ENCODE data around the gene TMX2. TPM values are rescaled to one million over a fixed set of nuclear protein-coding genes. Genes with fewer than 3 reads are reported as not detected.

TMX2 gene
- total and polyA plus RNA-seq, 9 of the 15 experiments (the other 6 are each of a cell fraction or from before 2014, with no cell fraction given) = 176 to 433 (median 227) TPM

GRCh38 chr11:57712256-57713150 lies at the start of gene TMX2 (continued):
- TF ChIP-seq ARNT (IDR thresholded peaks at IDR 0.05) (peak; percentile 21 to 31; a peak in 1 of 4 replicates), ELF1 (tag; IDR thresholded peaks at IDR 0.05) (peak; percentile 93), ZNF583 (CRISPR knock-in tag; IDR thresholded peaks at IDR 0.05) (0 out of 2 replicates have a peak, but pooled peaks have one; percentile 46), CHD4 (IDR thresholded peaks at IDR 0.05; ENCODE audit: insufficient read depth, insufficient replicate concordance, low read depth, low read length, poor library complexity, severe bottlenecking) (no peak), ZNF639 (CRISPR knock-in tag; conservative IDR thresholded peaks at IDR 0.05 in 1 of 2, IDR thresholded peaks at IDR 0.05 in 1 of 2) (peak in 1 of 2 experiments; percentile 53; a peak in 1 of 4 replicates), LEF1 (IDR thresholded peaks at IDR 0.05) (0 out of 2 replicates have a peak, but pooled peaks have one; percentile 36), E2F5 (CRISPR knock-in tag; IDR thresholded peaks at IDR 0.05) (peak; percentile 90; the same call in 1 of the 2 replicates), E2F8 (IDR thresholded peaks at IDR 0.05; ENCODE audit: low read depth, partially characterized antibody) (peak; percentile 92), RBM25 (IDR thresholded peaks at IDR 0.05; ENCODE audit: low read depth, low read length, severe bottlenecking) (peak; percentile 89), HCFC1 (IDR thresholded peaks at IDR 0.05; ENCODE audit: low read depth, low read length) (peak; percentile 61; the same call in 1 of the 2 replicates), ILF3 (IDR thresholded peaks at IDR 0.05; ENCODE audit: borderline replicate concordance) (no peak), THRA (IDR thresholded peaks at IDR 0.05) (no peak), ETV5 (CRISPR knock-in tag; IDR thresholded peaks at IDR 0.05; ENCODE audit: low read depth) (peak; percentile 72), THAP12 (CRISPR knock-in tag; IDR thresholded peaks at IDR 0.05) (peak; percentile 81), USF1 (CRISPR knock-in tag; IDR thresholded peaks at IDR 0.05) (0 out of 2 replicates have a peak, but pooled peaks have one; percentile 27)
